ENCODE measurements around the gene METTL27.

- TF ChIP-seq CTCF (conservative IDR thresholded peaks at IDR 0.05) = no peak
- TF ChIP-seq ZFX (IDR thresholded peaks at IDR 0.05) = no peak
Measured at GRCh38 chr7:73815436-73815835, 26.9 kb downstream of the METTL27 start.
